ENCODE measurements around the gene USP7.

The USP7 gene

GRCh38 chr16:8865145-8865882 is 98.4 kb downstream of the USP7 start:
- H3K4me3 ChIP-seq (ENCODE audit: low read depth, low read length) = no peak overlapping the region
- no peak for DNase-seq (ENCODE audit: low read depth)
- no peak for TF ChIP-seq CTCF (IDR thresholded peaks at IDR 0.05; ENCODE audit: insufficient read depth, low read depth, low read length, missing control alignments)

- DNase-seq (ENCODE audit: low read depth) = no peak
- no peak for TF ChIP-seq CTCF (IDR thresholded peaks at IDR 0.05; ENCODE audit: insufficient read depth, low read depth, low read length, missing control alignments)
- H3K4me3 ChIP-seq (ENCODE audit: low read depth, low read length) = no peak overlapping the region
Observed at GRCh38 chr16:8864480-8865110, 99.1 kb downstream of the USP7 start.

GRCh38 chr16:8863594-8864424 is 99.9 kb downstream of the USP7 start:
- TF ChIP-seq CTCF (IDR thresholded peaks at IDR 0.05; ENCODE audit: insufficient read depth, low read depth, low read length, missing control alignments) = no peak
- DNase-seq (ENCODE audit: low read depth) = no peak
- H3K4me3 ChIP-seq (ENCODE audit: low read depth, low read length) = no peak overlapping the region

DNA sequence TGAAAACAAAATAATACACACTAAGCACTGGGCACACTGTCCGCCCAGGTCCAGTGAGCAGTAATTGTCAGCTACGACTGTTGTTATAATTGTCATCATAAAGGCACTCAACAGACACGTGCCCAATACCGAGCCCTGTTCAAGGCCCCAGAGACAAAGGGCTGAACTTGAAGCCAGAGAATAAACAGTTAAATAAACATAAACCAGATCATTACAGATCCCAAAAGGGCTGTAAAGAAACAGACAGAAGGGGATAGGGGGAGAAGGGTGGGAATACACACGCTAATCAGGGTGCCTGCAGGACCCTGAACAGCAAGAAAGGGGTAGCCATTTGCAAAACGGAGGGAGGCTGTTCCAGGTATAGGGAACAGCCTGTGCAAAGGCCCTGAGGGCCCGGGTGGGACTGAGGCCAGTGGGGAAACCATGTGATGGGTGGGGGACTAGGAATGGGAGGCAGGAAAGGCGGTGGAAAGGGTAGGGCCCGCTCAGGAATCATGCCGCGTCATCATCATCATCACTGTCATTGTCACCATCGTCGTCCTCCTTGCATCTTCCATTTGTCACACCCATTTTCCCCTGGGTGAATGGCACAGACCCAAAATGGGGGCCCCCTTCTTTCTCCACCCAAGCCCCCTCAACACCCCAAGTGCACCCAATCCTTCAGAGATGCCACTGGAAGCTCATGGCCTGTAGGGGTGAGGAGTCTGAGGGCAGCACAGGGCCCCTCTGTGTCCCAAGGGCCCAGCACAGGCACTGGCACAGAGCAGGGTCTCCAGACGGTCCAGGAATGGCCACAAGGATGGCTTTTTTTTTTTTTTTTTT is 101.2 kb downstream of the USP7 start:
- H3K4me3 ChIP-seq (ENCODE audit: low read depth, low read length) = no peak overlapping the region
- no peak for TF ChIP-seq CTCF (IDR thresholded peaks at IDR 0.05; ENCODE audit: insufficient read depth, low read depth, low read length, missing control alignments)
- DNase-seq (ENCODE audit: low read depth) = no peak

DNA sequence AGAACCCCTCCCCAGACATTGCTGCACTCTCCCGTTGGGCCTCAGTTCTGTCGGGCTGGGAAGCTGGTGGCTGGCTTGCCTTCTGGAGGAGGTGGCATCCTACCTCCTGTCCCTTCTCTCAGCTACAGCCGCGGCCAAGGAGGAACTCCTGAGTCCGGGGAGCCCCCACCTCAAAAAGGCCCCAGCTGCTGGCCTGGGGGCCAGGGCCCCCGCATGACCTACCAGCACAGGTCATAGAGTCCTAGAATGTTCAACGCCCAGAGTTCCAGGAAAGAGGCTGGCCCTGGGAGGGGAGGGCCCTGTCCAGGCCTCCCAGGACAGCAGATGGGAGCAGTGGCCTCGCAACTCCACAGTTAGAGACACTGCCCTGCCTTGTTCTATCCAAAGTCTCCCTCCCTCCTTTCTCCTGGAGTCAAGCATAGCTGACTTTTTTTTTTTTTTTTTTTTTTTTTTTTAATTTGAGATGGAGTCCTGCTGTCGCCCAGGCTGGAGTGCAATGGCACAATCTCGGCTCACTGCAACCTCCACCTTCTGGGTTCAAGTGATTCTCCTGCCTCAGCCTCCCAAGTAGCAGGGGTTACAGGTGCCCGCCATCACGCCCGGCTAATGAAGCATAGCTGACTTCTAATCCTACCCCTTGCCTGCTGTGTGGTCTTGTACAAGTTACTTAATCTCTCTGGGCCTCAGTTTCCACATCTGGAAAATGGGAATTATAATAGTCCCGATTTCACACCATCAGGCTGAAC is 102.0 kb downstream of the USP7 start:
- no peak for TF ChIP-seq CTCF (IDR thresholded peaks at IDR 0.05; ENCODE audit: insufficient read depth, low read depth, low read length, missing control alignments)
- no peak overlapping the region for H3K4me3 ChIP-seq (ENCODE audit: low read depth, low read length)
- DNase-seq (ENCODE audit: low read depth) = no peak
